ENCODE measurements around the gene HTATIP2. TPM values are rescaled to one million over a fixed set of nuclear protein-coding genes. Genes with fewer than 3 reads are reported as not detected.

The HTATIP2 gene
- total and polyA plus RNA-seq, 8 donors = 3.0 to 67.7 (median 4.6) TPM

GRCh38 chr11:20415432-20415831 lies 51.9 kb downstream of the HTATIP2 start:
- H3K4me3 ChIP-seq = no peak overlapping the region
- H3K4me1 ChIP-seq = no peaks in the 10 kb centered on the region
- no peak overlapping the region for H3K27ac ChIP-seq
- peaks cover 0 to 45% of the 10 kb centered on the region in 2 donors for H3K36me3 ChIP-seq
- DNase-seq = no peak
- H3K27me3 ChIP-seq = no peaks in the 10 kb centered on the region
- intact Hi-C loops (cut with DNase I) = no loop called here
- no peak for TF ChIP-seq CTCF (IDR thresholded peaks at IDR 0.05)
- no peak for ATAC-seq
- H3K9me3 ChIP-seq = no peaks in the 10 kb centered on the region

GRCh38 chr11:20417771-20418170 lies 54.3 kb downstream of the HTATIP2 start:
- H3K27ac ChIP-seq = no peak overlapping the region
- no peak for DNase-seq
- TF ChIP-seq CTCF (IDR thresholded peaks at IDR 0.05) = no peak
- intact Hi-C loops (cut with DNase I) = no loop called here
- no peaks in the 10 kb centered on the region for H3K27me3 ChIP-seq
- no peak overlapping the region for H3K4me3 ChIP-seq
- H3K4me1 ChIP-seq = no peaks in the 10 kb centered on the region
- no peaks in the 10 kb centered on the region for H3K9me3 ChIP-seq
- ATAC-seq = no peak
- H3K36me3 ChIP-seq = peaks cover 0 to 67% of the 10 kb centered on the region in 2 donors

- Histone ChIP-seq H3K4me3 (no peak overlapping the region), H3K9me3 (no peaks in the 10 kb centered on the region), H3K27me3 (no peaks in the 10 kb centered on the region), H3K36me3 (peaks cover 0 to 32% of the 10 kb centered on the region in 2 donors), H3K4me1 (no peaks in the 10 kb centered on the region), H3K27ac (no peak overlapping the region)
- intact Hi-C loops (cut with DNase I) = no loop called here
- no peak for TF ChIP-seq CTCF (IDR thresholded peaks at IDR 0.05)
- no peak for ATAC-seq
- DNase-seq = no peak
Measured at GRCh38 chr11:20421946-20422345, 58.4 kb downstream of the HTATIP2 start.

GRCh38 chr11:20429216-20429615 lies 65.7 kb downstream of the HTATIP2 start:
- H3K4me1 ChIP-seq = no peaks in the 10 kb centered on the region

More at GRCh38 chr11:20429216-20429615, 65.7 kb downstream of the HTATIP2 start:
- no peaks in the 10 kb centered on the region for H3K27me3 ChIP-seq
- no peaks in the 10 kb centered on the region for H3K36me3 ChIP-seq
- ATAC-seq (no peak), DNase-seq (no peak)
- no peak overlapping the region for H3K4me3 ChIP-seq
- H3K27ac ChIP-seq = no peak overlapping the region
- no peak for TF ChIP-seq CTCF (IDR thresholded peaks at IDR 0.05)
- H3K9me3 ChIP-seq = no peaks in the 10 kb centered on the region
- intact Hi-C loops (cut with DNase I) = no loop called here

Other genes starting within 250 kb of the HTATIP2 start
- gene DBX1, start 203.2 kb upstream of the HTATIP2 start, total RNA-seq = not detected
- gene DBX1, start 203.2 kb upstream of the HTATIP2 start, polyA plus RNA-seq (ENCODE audit: insufficient read length in 6 of 6) = not detected
- gene PRMT3, start 24.0 kb downstream of the HTATIP2 start, total RNA-seq = 10 to 100 TPM in 1 of 2 donors, 1 to 10 TPM in 1; 8.0 to 13.2 TPM
- gene PRMT3, start 24.0 kb downstream of the HTATIP2 start, polyA plus RNA-seq (ENCODE audit: insufficient read length in 6 of 6) = 10 to 100 TPM; 13.9 to 17.3 (median 16.0) TPM
- gene SLC6A5, start 235.9 kb downstream of the HTATIP2 start, total RNA-seq = not detected
- gene SLC6A5, start 235.9 kb downstream of the HTATIP2 start, polyA plus RNA-seq (ENCODE audit: insufficient read length in 6 of 6) = not detected

Measured in left lung (tissue), 10 donors.